ENCODE data around the gene OR4B1. TPM values are rescaled to one million over a fixed set of nuclear protein-coding genes. Genes with fewer than 3 reads are reported as not detected.

Gene OR4B1, protein sequence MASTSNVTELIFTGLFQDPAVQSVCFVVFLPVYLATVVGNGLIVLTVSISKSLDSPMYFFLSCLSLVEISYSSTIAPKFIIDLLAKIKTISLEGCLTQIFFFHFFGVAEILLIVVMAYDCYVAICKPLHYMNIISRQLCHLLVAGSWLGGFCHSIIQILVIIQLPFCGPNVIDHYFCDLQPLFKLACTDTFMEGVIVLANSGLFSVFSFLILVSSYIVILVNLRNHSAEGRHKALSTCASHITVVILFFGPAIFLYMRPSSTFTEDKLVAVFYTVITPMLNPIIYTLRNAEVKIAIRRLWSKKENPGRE
- total RNA-seq, result not detected
- polyA plus RNA-seq, result not detected
- long read RNA-seq, donor 1, result 0 reads
- long read RNA-seq, donor 2, result 0 reads
- long read RNA-seq, donor 3, result 0 reads

- Histone ChIP-seq H3K4me1 (no peaks in the 10 kb centered on the region), H3K27me3 (no peaks in the 10 kb centered on the region), H3K9me3 (no peaks in the 10 kb centered on the region), H3K36me3 (no peaks in the 10 kb centered on the region), H3K27ac (no peak within 1 kb of the TSS), H3K4me3 (no peak within 1 kb of the TSS)
- intact Hi-C loops (cut with DNase I), result no loop called here
- DNase-seq (no peak), ATAC-seq (no peak)
- WGBS, 2 donors, result 48 to 71% methylated on average over 2 of the region's 2 CpGs
- TF ChIP-seq, protein P1, sequence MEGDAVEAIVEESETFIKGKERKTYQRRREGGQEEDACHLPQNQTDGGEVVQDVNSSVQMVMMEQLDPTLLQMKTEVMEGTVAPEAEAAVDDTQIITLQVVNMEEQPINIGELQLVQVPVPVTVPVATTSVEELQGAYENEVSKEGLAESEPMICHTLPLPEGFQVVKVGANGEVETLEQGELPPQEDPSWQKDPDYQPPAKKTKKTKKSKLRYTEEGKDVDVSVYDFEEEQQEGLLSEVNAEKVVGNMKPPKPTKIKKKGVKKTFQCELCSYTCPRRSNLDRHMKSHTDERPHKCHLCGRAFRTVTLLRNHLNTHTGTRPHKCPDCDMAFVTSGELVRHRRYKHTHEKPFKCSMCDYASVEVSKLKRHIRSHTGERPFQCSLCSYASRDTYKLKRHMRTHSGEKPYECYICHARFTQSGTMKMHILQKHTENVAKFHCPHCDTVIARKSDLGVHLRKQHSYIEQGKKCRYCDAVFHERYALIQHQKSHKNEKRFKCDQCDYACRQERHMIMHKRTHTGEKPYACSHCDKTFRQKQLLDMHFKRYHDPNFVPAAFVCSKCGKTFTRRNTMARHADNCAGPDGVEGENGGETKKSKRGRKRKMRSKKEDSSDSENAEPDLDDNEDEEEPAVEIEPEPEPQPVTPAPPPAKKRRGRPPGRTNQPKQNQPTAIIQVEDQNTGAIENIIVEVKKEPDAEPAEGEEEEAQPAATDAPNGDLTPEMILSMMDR (IDR thresholded peaks at IDR 0.05), result no peak
These were observed at the start of gene OR4B1 for GRCh38 chr11:48216510-48216909. Gene OR4B1 (plus strand): TSS chr11:48216810. CDS start chr11:48216810, 0 bp downstream.

GRCh38 chr11:48167380-48167779, 49.2 kb upstream of the OR4B1 start:
- intact Hi-C loops (cut with DNase I), result no loop called here
- ATAC-seq (no peak), DNase-seq (no peak)
- Histone ChIP-seq H3K9me3 (no peaks in the 10 kb centered on the region), H3K4me1 (peaks cover 6 to 48% (median 33%) of the 10 kb centered on the region in 9 donors), H3K36me3 (peaks cover 0 to 67% (median 0%) of the 10 kb centered on the region in 9 donors), H3K27ac (peak overlapping the region in 5 of 10 donors; percentile 15 to 90 (median 85)), H3K27me3 (no peaks in the 10 kb centered on the region), H3K4me3 (no peak overlapping the region)
- WGBS, 2 donors, result 85 to 87% methylated on average over 6 of the region's 6 CpGs
- TF ChIP-seq, protein P1 (IDR thresholded peaks at IDR 0.05), result no peak

- intact Hi-C loops (cut with DNase I), result no loop called here
- no peak for DNase-seq
- H3K36me3 ChIP-seq, result peaks cover 0 to 53% (median 0%) of the 10 kb centered on the region in 9 donors
- peaks cover 6 to 57% (median 38%) of the 10 kb centered on the region in 9 donors for H3K4me1 ChIP-seq
- no peak for ATAC-seq
- H3K9me3 ChIP-seq, result no peaks in the 10 kb centered on the region
- WGBS, 2 donors, result 86% methylated on average over 6 of the region's 6 CpGs
- peak overlapping the region in 9 of 10 donors; percentile 23 to 90 (median 85) for H3K27ac ChIP-seq
- TF ChIP-seq, protein P1 (IDR thresholded peaks at IDR 0.05), result no peak
- H3K4me3 ChIP-seq, result no peak overlapping the region
- no peaks in the 10 kb centered on the region for H3K27me3 ChIP-seq
These were observed 47.8 kb upstream of the OR4B1 start for GRCh38 chr11:48168815-48169214.

GRCh38 chr11:48169259-48169658, 47.4 kb upstream of the OR4B1 start:
- peak in 6 of 8 donors; percentile 3 to 35 (median 8) for ATAC-seq
- no peak for DNase-seq
- Histone ChIP-seq H3K36me3 (peaks cover 0 to 48% (median 0%) of the 10 kb centered on the region in 9 donors), H3K27ac (peak overlapping the region; percentile 23 to 90 (median 85)), H3K9me3 (no peaks in the 10 kb centered on the region), H3K4me3 (no peak overlapping the region), H3K27me3 (no peaks in the 10 kb centered on the region), H3K4me1 (peaks cover 6 to 57% (median 38%) of the 10 kb centered on the region in 9 donors)
- TF ChIP-seq, protein P1 (IDR thresholded peaks at IDR 0.05), result no peak
- intact Hi-C loops (cut with DNase I), result no loop called here
- WGBS, 2 donors, result 31 to 33% methylated on average over 6 of the region's 6 CpGs
